Lower lobe of right lung (tissue), 2 donors: ENCODE measurements around the gene SREBF2. TPM values are rescaled to one million over a fixed set of nuclear protein-coding genes. Genes with fewer than 3 reads are reported as not detected.

Experiments used
- ATAC-seq, 2 donors: fragments of 200-7000 bp; cut with Tn5 transposase; one replicate each; pipeline ENCODE4 v1.9.1; 2020 to 2022; ENCODE audit warnings: mild to moderate bottlenecking in 2 of 2, moderate library complexity in 2 of 2
- DNase-seq: peaks from one replicate; pipeline ENCODE4 v3.0.0-alpha.2; 2020
- H3K27ac ChIP-seq: fragments of 200-600 bp; one replicate; pipeline ENCODE4 v1.8.0; 2022
- H3K27me3 ChIP-seq: fragments of 200-600 bp; one replicate; pipeline ENCODE4 v1.8.0; 2022; ENCODE audit warnings: low read depth
- H3K36me3 ChIP-seq: fragments of 200-600 bp; one replicate; pipeline ENCODE4 v1.8.0; 2022; ENCODE audit warnings: mild to moderate bottlenecking
- H3K4me1 ChIP-seq: fragments of 200-600 bp; one replicate; pipeline ENCODE4 v1.8.0; 2022
- H3K4me3 ChIP-seq: fragments of 200-600 bp; one replicate; pipeline ENCODE4 v1.8.0; 2022; ENCODE audit warnings: mild to moderate bottlenecking
- H3K9me3 ChIP-seq: fragments of 200-600 bp; one replicate; pipeline ENCODE4 v1.8.0; 2022
- CTCF ChIP-seq: fragments of 200-600 bp; IDR thresholded peaks from one replicate; pipeline ENCODE4 v1.8.0; 2022; ENCODE audit warnings: antibody characterized with exemption, mild to moderate bottlenecking
- intact Hi-C: fragments of 100-400 bp; cut with DNase I; formaldehyde crosslinking; loops from one replicate; pipeline ENCODE4 v1.11.0; 2022
- total RNA-seq: library from RNA; stranded (reverse); fragmentation: NEBNext Ultra II Directional; extraction: Animal tissue kit (Norgen Biotek cat#: 25700); gene quantifications from one replicate; pipeline ENCODE4 v1.2.1, GENCODE V29; 2021
- donor health status: DM: no; HTN: yes; CAD: no; lungs with severe emphysema.

Gene SREBF2
- total RNA-seq, 1 donor from 2014 or later, result 132 TPM

GRCh38 chr22:41875531-41876270, 42.8 kb downstream of the SREBF2 start:
- no peak for TF ChIP-seq CTCF
- no peak overlapping the region for H3K4me3 ChIP-seq
- no peak for ATAC-seq
- no peak overlapping the region for H3K27ac ChIP-seq
- intact Hi-C loops, result no loop called here
- no peaks in the 10 kb centered on the region for H3K27me3 ChIP-seq
- no peaks in the 10 kb centered on the region for H3K9me3 ChIP-seq
- H3K4me1 ChIP-seq, result no peaks in the 10 kb centered on the region
- H3K36me3 ChIP-seq, result peaks cover 100% of the 10 kb centered on the region
- DNase-seq, result no peak

- Histone ChIP-seq H3K4me3 (no peak overlapping the region), H3K27ac (no peak overlapping the region), H3K4me1 (no peaks in the 10 kb centered on the region), H3K36me3 (peaks cover 100% of the 10 kb centered on the region), H3K27me3 (no peaks in the 10 kb centered on the region), H3K9me3 (no peaks in the 10 kb centered on the region)
- intact Hi-C loops, result no loop called here
- no peak for ATAC-seq
- no peak for TF ChIP-seq CTCF
- DNase-seq, result no peak
Observed at GRCh38 chr22:41876275-41876674, 43.4 kb downstream of the SREBF2 start.

- Histone ChIP-seq H3K9me3 (no peaks in the 10 kb centered on the region), H3K36me3 (peaks cover 100% of the 10 kb centered on the region), H3K4me1 (no peaks in the 10 kb centered on the region), H3K4me3 (no peak overlapping the region), H3K27me3 (no peaks in the 10 kb centered on the region), H3K27ac (no peak overlapping the region)
- ATAC-seq (no peak), DNase-seq (no peak)
- intact Hi-C loops, result no loop called here
- no peak for TF ChIP-seq CTCF
Observed at GRCh38 chr22:41876675-41877074, 43.8 kb downstream of the SREBF2 start.

- no peak overlapping the region for H3K4me3 ChIP-seq
- no peak for DNase-seq
- ATAC-seq, result no peak
- H3K9me3 ChIP-seq, result no peaks in the 10 kb centered on the region
- intact Hi-C loops, result no loop called here
- H3K27me3 ChIP-seq, result no peaks in the 10 kb centered on the region
- TF ChIP-seq CTCF, result no peak
- no peaks in the 10 kb centered on the region for H3K4me1 ChIP-seq
- peaks cover 100% of the 10 kb centered on the region for H3K36me3 ChIP-seq
- no peak overlapping the region for H3K27ac ChIP-seq
Observed at GRCh38 chr22:41880653-41881052, 47.7 kb downstream of the SREBF2 start.

- intact Hi-C loops, result no loop called here
- ATAC-seq (no peak), DNase-seq (no peak)
- no peak for TF ChIP-seq CTCF
- H3K9me3 ChIP-seq, result no peaks in the 10 kb centered on the region
- no peak overlapping the region for H3K27ac ChIP-seq
- no peaks in the 10 kb centered on the region for H3K4me1 ChIP-seq
- H3K27me3 ChIP-seq, result no peaks in the 10 kb centered on the region
- no peak overlapping the region for H3K4me3 ChIP-seq
- peaks cover 100% of the 10 kb centered on the region for H3K36me3 ChIP-seq
Observed at GRCh38 chr22:41883400-41883799, 50.5 kb downstream of the SREBF2 start.
